ENCODE measurements around the gene WDR86. TPM values are rescaled to one million over a fixed set of nuclear protein-coding genes. Genes with fewer than 3 reads are reported as not detected.

Gene WDR86
- total RNA-seq, 2 experiments from 2014 or later = 0.25 TPM

- Mint-ChIP-seq H3K4me3 (no peak overlapping the region), H3K36me3 (ENCODE audit: low read depth) (peaks cover 6% of the 10 kb centered on the region), H3K27ac (no peak overlapping the region), H3K27me3 (no peaks in the 10 kb centered on the region), H3K4me1 (ENCODE audit: low read depth) (peaks cover 11% of the 10 kb centered on the region), H3K9me3 (no peaks in the 10 kb centered on the region)
- intact Hi-C loops (cut with micrococcal nuclease) = no loop called here
- TF ChIP-seq CTCF (IDR thresholded peaks at IDR 0.05) = no peak
- CTCF ChIA-PET = interaction anchor here (1.0 to 8.3 kb wide), 2 partner anchors 10 to 77 kb away, joined by 3 to 227 read pairs; no protein-coding TSS in a partner anchor
- POLR2A ChIA-PET = interaction anchor here (1.3 kb wide), 1 partner anchor 8 kb away, joined by 4 read pairs; no protein-coding TSS in a partner anchor
- ATAC-seq = no peak
- DNase-seq = no peak
These were observed 37.1 kb downstream of the WDR86 start for GRCh38 chr7:151372612-151373265.

GRCh38 chr7:151371266-151371665 is 38.6 kb downstream of the WDR86 start:
- TF ChIP-seq CTCF (IDR thresholded peaks at IDR 0.05) = no peak
- Mint-ChIP-seq H3K4me3 (no peak overlapping the region), H3K27me3 (no peaks in the 10 kb centered on the region), H3K27ac (no peak overlapping the region), H3K9me3 (no peaks in the 10 kb centered on the region), H3K4me1 (ENCODE audit: low read depth) (peaks cover 11% of the 10 kb centered on the region), H3K36me3 (ENCODE audit: low read depth) (peaks cover 6% of the 10 kb centered on the region)
- DNase-seq (no peak), ATAC-seq (no peak)
- ChIA-PET POLR2A (interaction anchor here (1.3 kb wide), 1 partner anchor 9 kb away, joined by 4 read pairs; no protein-coding TSS in a partner anchor), CTCF (interaction anchor here (0.6 to 8.3 kb wide), 8 partner anchors 13 to 79 kb away, joined by 3 to 227 read pairs (median 4); no protein-coding TSS in a partner anchor)
- intact Hi-C loops (cut with micrococcal nuclease) = no loop called here

GRCh38 chr7:151368136-151368571 is 41.7 kb downstream of the WDR86 start:
- Mint-ChIP-seq H3K9me3 (no peaks in the 10 kb centered on the region), H3K4me3 (no peak overlapping the region), H3K4me1 (ENCODE audit: low read depth) (peaks cover 11% of the 10 kb centered on the region), H3K27ac (no peak overlapping the region), H3K36me3 (ENCODE audit: low read depth) (peaks cover 9% of the 10 kb centered on the region), H3K27me3 (no peaks in the 10 kb centered on the region)
- CTCF ChIA-PET = interaction anchor here (0.8 to 8.3 kb wide), 37 partner anchors 8 to 414 kb away, joined by 3 to 227 read pairs (median 4); partner anchors contain the start of gene CRYGN
- peak; percentile 93 for TF ChIP-seq CTCF (IDR thresholded peaks at IDR 0.05)
- DNase-seq = peak; percentile 88
- POLR2A ChIA-PET = interaction anchor here (0.7 to 1.0 kb wide), 3 partner anchors 31 to 109 kb away, joined by 3 to 9 read pairs (median 3); no protein-coding TSS in a partner anchor
- intact Hi-C loops (cut with micrococcal nuclease) = loop anchor here (1.0 kb wide), 1 partner anchor 80 kb away; no protein-coding TSS in a partner anchor
- peak; percentile 100 for ATAC-seq

GRCh38 chr7:151367284-151367683 is 42.6 kb downstream of the WDR86 start:
- H3K27me3 Mint-ChIP-seq = no peaks in the 10 kb centered on the region
- ATAC-seq = no peak
- no peak for DNase-seq
- intact Hi-C loops (cut with micrococcal nuclease) = no loop called here
- H3K4me1 Mint-ChIP-seq (ENCODE audit: low read depth) = peaks cover 11% of the 10 kb centered on the region
- TF ChIP-seq CTCF (IDR thresholded peaks at IDR 0.05) = no peak
- no peaks in the 10 kb centered on the region for H3K9me3 Mint-ChIP-seq
- CTCF ChIA-PET = interaction anchor here (0.7 to 8.3 kb wide), 7 partner anchors 10 to 83 kb away, joined by 3 to 227 read pairs (median 6); no protein-coding TSS in a partner anchor
- H3K36me3 Mint-ChIP-seq (ENCODE audit: low read depth) = peaks cover 18% of the 10 kb centered on the region
- POLR2A ChIA-PET = no interaction called here
- no peak overlapping the region for H3K4me3 Mint-ChIP-seq
- H3K27ac Mint-ChIP-seq = no peak overlapping the region

GRCh38 chr7:151366880-151367222 is 43.0 kb downstream of the WDR86 start:
- ATAC-seq (no peak), DNase-seq (no peak)
- H3K9me3 Mint-ChIP-seq = no peaks in the 10 kb centered on the region
- TF ChIP-seq CTCF (IDR thresholded peaks at IDR 0.05) = no peak
- peaks cover 11% of the 10 kb centered on the region for H3K4me1 Mint-ChIP-seq (ENCODE audit: low read depth)
- H3K27me3 Mint-ChIP-seq = no peaks in the 10 kb centered on the region
- ChIA-PET POLR2A (interaction anchor here (0.9 to 1.1 kb wide), 2 partner anchors 15 to 73 kb away, joined by 3 to 4 read pairs; no protein-coding TSS in a partner anchor), CTCF (interaction anchor here (0.7 to 8.3 kb wide), 8 partner anchors 10 to 83 kb away, joined by 3 to 227 read pairs (median 6); no protein-coding TSS in a partner anchor)
- no peak overlapping the region for H3K4me3 Mint-ChIP-seq
- no peak overlapping the region for H3K27ac Mint-ChIP-seq
- H3K36me3 Mint-ChIP-seq (ENCODE audit: low read depth) = peaks cover 20% of the 10 kb centered on the region
- intact Hi-C loops (cut with micrococcal nuclease) = no loop called here

Data from activated CD8-positive, alpha-beta T cell treated with anti-CD3 and anti-CD28 coated beads for 36 hours (primary cell).